B cell (primary cell): ENCODE measurements around the gene SYT2. TPM values are rescaled to one million over a fixed set of nuclear protein-coding genes. Genes with fewer than 3 reads are reported as not detected.
"Not testable (repeated sequence)": the region's sequence is repeated elsewhere in the genome, so short reads cannot be mapped to it uniquely, and the experiment has no call there.

Source experiments
- ATAC-seq: fragments of 200-7000 bp; cut with Tn5 transposase; one replicate; pipeline ENCODE4 v1.10.0; 2021; ENCODE audit warnings: low read depth, mild to moderate bottlenecking, moderate number of reproducible peaks, moderate library complexity
- CTCF ChIA-PET: fragments of 350-600 bp; sonication (Branson Sonifier 250); formaldehyde crosslinking; loops from one replicate; lab custom pipeline; 2021; ENCODE audit warnings: antibody characterized with exemption, inconsistent platforms; lab: Charles Lee
- POLR2A ChIA-PET: fragments of 350-600 bp; sonication (Branson Sonifier 250); formaldehyde crosslinking; loops from one replicate; lab custom pipeline; 2021; ENCODE audit warnings: antibody characterized with exemption; lab: Charles Lee
- DNase-seq: peaks from one replicate; pipeline ENCODE4 v3.0.0; 2013
- H2AFZ ChIP-seq: 2 replicates; pipeline ENCODE4 v1.6.1; 2012; ENCODE audit warnings: mild to moderate bottlenecking, low read depth, low read length; ENCODE audit not compliant: insufficient read depth, poor library complexity, severe bottlenecking
- H3K27ac ChIP-seq, 2 donors: 1 replicate in 1 of 2; 2 replicates in 1 of 2; pipeline ENCODE4 v1.5.1; 2012 to 2013; ENCODE audit warnings: low read length in 2 of 2, mild to moderate bottlenecking in 2 of 2, moderate library complexity in 1 of 2
- H3K27me3 ChIP-seq, 4 experiments: fragments of 200-600 bp in 1 of 4; sonication (generic) in 1 of 4; replicated peaks in 1 of 4; 1 replicate in 2 of 4; 2 replicates in 2 of 4; pipeline versions ENCODE4 v1.6.1 to v1.7.0; 2013 to 2016; ENCODE audit warnings: low read length in 3 of 4, mild to moderate bottlenecking in 2 of 4, mixed read lengths in 1 of 4, moderate library complexity in 1 of 4; ENCODE audit not compliant: insufficient read depth in 4 of 4, control insufficient read depth in 3 of 4; ENCODE audit errors: control extremely low read depth in 1 of 4
- H3K36me3 ChIP-seq, 2 experiments: replicated peaks in 1 of 2; 1 replicate in 1 of 2; 2 replicates in 1 of 2; pipeline versions ENCODE4 v1.6.1 to v1.7.1; 2013; ENCODE audit warnings: low read length in 1 of 2; ENCODE audit not compliant: insufficient read depth in 2 of 2, control insufficient read depth in 1 of 2; ENCODE audit errors: control extremely low read depth in 1 of 2, extremely low read depth in 1 of 2
- H3K4me1 ChIP-seq, 2 donors: fragments of 200-600 bp in 1 of 2; sonication (generic) in 1 of 2; 1 replicate in 1 of 2; 2 replicates in 1 of 2; pipeline versions ENCODE4 v1.5.1 to v1.6.1; 2013 to 2017; ENCODE audit warnings: low read length in 2 of 2; ENCODE audit not compliant: control insufficient read depth in 2 of 2, insufficient read depth in 2 of 2
- H3K4me2 ChIP-seq: replicated peaks from 2 replicates; pipeline ENCODE3; 2012; ENCODE audit warnings: mild to moderate bottlenecking, low read depth, low read length; ENCODE audit not compliant: poor library complexity, severe bottlenecking
- H3K4me3 ChIP-seq, 5 experiments: fragments of 200-600 bp in 1 of 5; sonication (generic) in 1 of 5; 1 replicate in 3 of 5; 2 replicates in 2 of 5; pipeline versions ENCODE4 v1.5.1 to v1.7.0; 2011 to 2016; ENCODE audit warnings: low read length in 4 of 5, mild to moderate bottlenecking in 4 of 5, low read depth in 2 of 5, control low read depth in 1 of 5, moderate library complexity in 1 of 5; ENCODE audit not compliant: insufficient read depth in 1 of 5; ENCODE audit errors: control extremely low read depth in 1 of 5, extremely low read depth in 1 of 5
- H3K79me2 ChIP-seq: fragments of 200-600 bp; sonication (generic); one replicate; pipeline ENCODE4 v1.6.0; 2016; ENCODE audit warnings: low read length; ENCODE audit not compliant: control insufficient read depth, insufficient read depth
- H3K9ac ChIP-seq: fragments of 200-600 bp; sonication (generic); 2 replicates; pipeline ENCODE4 v1.6.1; 2017; ENCODE audit warnings: mild to moderate bottlenecking, low read length, moderate library complexity
- H3K9me3 ChIP-seq, 3 donors: one replicate each; pipeline versions ENCODE4 v1.6.1 to v1.7.1; 2013; ENCODE audit warnings: low read length in 2 of 3; ENCODE audit not compliant: control insufficient read depth in 2 of 3, insufficient read depth in 1 of 3; ENCODE audit errors: control extremely low read depth in 1 of 3
- H4K20me1 ChIP-seq: 2 replicates; pipeline ENCODE4 v1.6.0; 2012; ENCODE audit warnings: mild to moderate bottlenecking, low read length; ENCODE audit not compliant: insufficient read depth, control insufficient read depth, poor library complexity, severe bottlenecking
- H3K27ac Mint-ChIP-seq: one replicate; pipeline ENCODE4 v1.8.0; 2021; ENCODE audit warnings: mixed read lengths
- H3K27me3 Mint-ChIP-seq: one replicate; pipeline ENCODE4 v1.8.0; 2021; ENCODE audit warnings: mixed read lengths
- H3K4me1 Mint-ChIP-seq: one replicate; pipeline ENCODE4 v1.8.0; 2021; ENCODE audit warnings: mixed read lengths
- H3K4me3 Mint-ChIP-seq: one replicate; pipeline ENCODE4 v1.8.0; 2021; ENCODE audit warnings: mixed read lengths
- H3K9me3 Mint-ChIP-seq: one replicate; pipeline ENCODE4 v1.8.0; 2022; ENCODE audit warnings: mixed read lengths; ENCODE audit not compliant: insufficient read depth
- EZH2 ChIP-seq: IDR thresholded peaks from 2 replicates; pipeline ENCODE4 v1.6.1; 2012; ENCODE audit warnings: borderline replicate concordance, low read depth, mild to moderate bottlenecking, moderate library complexity, low read length; ENCODE audit not compliant: insufficient read depth, poor library complexity, severe bottlenecking
- WGBS: methylation state at CpG from one replicate; pipeline ENCODE4 v1.1.5; 2013; ENCODE audit warnings: missing lambda C conversion rate; ENCODE audit not compliant: insufficient coverage; 5-methylcytosine and 5-hydroxymethylcytosine counted together
- intact Hi-C: fragments of 100-400 bp; cut with micrococcal nuclease; formaldehyde crosslinking; loops from one replicate; pipeline ENCODE4 v1.10.0; 2022
- polyA plus RNA-seq: library from polyadenylated mRNA; depleted of rRNA; stranded (reverse); fragments of >200 nt; gene quantifications from 2 replicates; pipeline ENCODE4 v1.2.3, GENCODE V29; 2012
- total RNA-seq, 2 donors: library from RNA; stranded (reverse); fragments of 120-200 nt in 1 of 2; gene quantifications; 1 replicate in 1 of 2; 2 replicates in 1 of 2; pipeline versions ENCODE4 v1.2.3 to v1.2.4, GENCODE V29; 2013 to 2022
- TF ChIP-seq, protein P1 (sequence below): fragments of 200-600 bp; IDR thresholded peaks from one replicate; pipeline ENCODE4 v1.8.0; 2022; ENCODE audit warnings: antibody characterized with exemption, mild to moderate bottlenecking

SYT2 gene
- total and polyA plus RNA-seq, 2 donors (not counting 1 experiment from before 2014, with no cell fraction given) = not detected

DNA sequence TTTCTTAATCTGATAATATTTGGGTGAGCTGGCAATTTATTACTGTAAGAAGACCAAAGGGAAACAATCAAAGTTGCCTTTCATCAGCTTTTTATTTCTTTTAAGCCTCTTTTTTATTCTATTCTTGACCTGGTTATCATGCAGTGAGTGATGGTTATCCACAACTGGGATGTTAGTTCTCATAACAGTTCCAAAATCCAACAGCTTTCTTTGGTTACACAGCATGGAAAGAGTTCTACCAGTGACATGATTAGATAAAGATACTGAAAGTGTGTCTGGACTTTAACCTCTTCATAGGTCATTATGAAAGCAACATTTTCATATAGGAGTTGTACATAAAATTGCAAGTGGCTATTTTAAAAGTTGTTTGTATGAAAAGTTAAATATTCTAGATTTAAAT lies 163.0 kb downstream of the SYT2 start:
- no peaks in the 10 kb centered on the region for H4K20me1 ChIP-seq
- H3K4me2 ChIP-seq = no peak overlapping the region
- H3K27ac Mint-ChIP-seq = no peak overlapping the region
- H3K27me3 ChIP-seq = no peaks in the 10 kb centered on the region
- peaks cover 11% of the 10 kb centered on the region for H3K4me1 Mint-ChIP-seq
- no peaks in the 10 kb centered on the region for H3K9me3 Mint-ChIP-seq
- DNase-seq (no peak), ATAC-seq (no peak)
- H3K27ac ChIP-seq = no peak overlapping the region
- no peak overlapping the region for H3K4me3 ChIP-seq
- no peaks in the 10 kb centered on the region for H3K9me3 ChIP-seq
- no peak overlapping the region for H3K9ac ChIP-seq
- ChIA-PET CTCF (no interaction called here), POLR2A (no interaction called here)
- peaks cover 0 to 3% of the 10 kb centered on the region in 2 donors for H3K4me1 ChIP-seq
- TF ChIP-seq EZH2 = no peak
- TF ChIP-seq, protein P1, sequence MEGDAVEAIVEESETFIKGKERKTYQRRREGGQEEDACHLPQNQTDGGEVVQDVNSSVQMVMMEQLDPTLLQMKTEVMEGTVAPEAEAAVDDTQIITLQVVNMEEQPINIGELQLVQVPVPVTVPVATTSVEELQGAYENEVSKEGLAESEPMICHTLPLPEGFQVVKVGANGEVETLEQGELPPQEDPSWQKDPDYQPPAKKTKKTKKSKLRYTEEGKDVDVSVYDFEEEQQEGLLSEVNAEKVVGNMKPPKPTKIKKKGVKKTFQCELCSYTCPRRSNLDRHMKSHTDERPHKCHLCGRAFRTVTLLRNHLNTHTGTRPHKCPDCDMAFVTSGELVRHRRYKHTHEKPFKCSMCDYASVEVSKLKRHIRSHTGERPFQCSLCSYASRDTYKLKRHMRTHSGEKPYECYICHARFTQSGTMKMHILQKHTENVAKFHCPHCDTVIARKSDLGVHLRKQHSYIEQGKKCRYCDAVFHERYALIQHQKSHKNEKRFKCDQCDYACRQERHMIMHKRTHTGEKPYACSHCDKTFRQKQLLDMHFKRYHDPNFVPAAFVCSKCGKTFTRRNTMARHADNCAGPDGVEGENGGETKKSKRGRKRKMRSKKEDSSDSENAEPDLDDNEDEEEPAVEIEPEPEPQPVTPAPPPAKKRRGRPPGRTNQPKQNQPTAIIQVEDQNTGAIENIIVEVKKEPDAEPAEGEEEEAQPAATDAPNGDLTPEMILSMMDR = no peak
- H3K27me3 Mint-ChIP-seq = no peaks in the 10 kb centered on the region
- intact Hi-C loops = no loop called here
- H3K4me3 Mint-ChIP-seq = no peak overlapping the region
- no peaks in the 10 kb centered on the region for H3K79me2 ChIP-seq
- no peaks in the 10 kb centered on the region for H3K36me3 ChIP-seq
- H2AFZ ChIP-seq = no peak overlapping the region

DNA sequence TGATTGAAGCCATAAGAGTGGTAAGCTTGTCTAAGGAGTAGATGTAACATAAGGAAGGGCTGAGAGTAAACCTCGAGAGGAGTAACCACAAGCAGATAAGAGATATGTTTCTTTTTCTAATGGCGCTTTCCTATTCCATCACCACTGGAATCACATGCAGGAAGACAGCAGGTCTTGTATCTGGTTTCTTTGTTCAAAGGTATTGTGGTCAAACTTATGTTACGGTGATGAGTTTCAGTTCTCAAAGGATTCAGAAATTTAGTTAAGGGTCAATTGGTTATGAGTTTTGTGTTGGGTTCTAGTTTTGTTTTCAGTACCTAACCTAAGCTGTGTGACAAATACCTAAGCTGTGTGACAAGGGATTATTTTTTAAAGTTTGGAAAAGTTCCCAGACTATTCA lies 163.5 kb downstream of the SYT2 start:
- H3K4me3 ChIP-seq, H3K4me3 Mint-ChIP-seq, H3K4me2 ChIP-seq, H4K20me1 ChIP-seq, CTCF ChIA-PET, H3K36me3 ChIP-seq, H3K79me2 ChIP-seq, H3K27me3 ChIP-seq, H3K9ac ChIP-seq, POLR2A ChIA-PET, H3K27ac Mint-ChIP-seq, H3K27me3 Mint-ChIP-seq, H2AFZ ChIP-seq, ATAC-seq, H3K9me3 Mint-ChIP-seq, H3K27ac ChIP-seq, DNase-seq, H3K9me3 ChIP-seq, H3K4me1 ChIP-seq, intact Hi-C loops: not testable (repeated sequence)
- no CpG with 5 or more reads among the region's 3 CpGs for WGBS
- H3K4me1 Mint-ChIP-seq = peaks cover 11% of the 10 kb centered on the region

- H3K4me3 Mint-ChIP-seq, H2AFZ ChIP-seq, H3K27me3 ChIP-seq, H3K27ac ChIP-seq, intact Hi-C loops, H3K27ac Mint-ChIP-seq, H3K4me3 ChIP-seq, H3K9me3 Mint-ChIP-seq, H3K9me3 ChIP-seq, H3K9ac ChIP-seq, DNase-seq, H3K4me1 ChIP-seq, POLR2A ChIA-PET, ATAC-seq, CTCF ChIA-PET, H3K4me2 ChIP-seq, H3K27me3 Mint-ChIP-seq, H3K79me2 ChIP-seq, H3K36me3 ChIP-seq, H4K20me1 ChIP-seq: not testable (repeated sequence)
- H3K4me1 Mint-ChIP-seq = peaks cover 11% of the 10 kb centered on the region
- 80% methylated on average over 3 of the region's 3 CpGs for WGBS
Observed at GRCh38 chr1:202546377-202546776, 163.9 kb downstream of the SYT2 start.
